ENCODE data around the gene ZMYND15. TPM values are rescaled to one million over a fixed set of nuclear protein-coding genes. Genes with fewer than 3 reads are reported as not detected.
"Not testable (repeated sequence)": the region's sequence is repeated elsewhere in the genome, so short reads cannot be mapped to it uniquely, and the experiment has no call there.

The ZMYND15 gene
- total and polyA plus RNA-seq, 2 donors (not counting 1 experiment from before 2014, with no cell fraction given) = under 0.01 to 0.11 TPM

- Histone ChIP-seq H3K79me2 (ENCODE audit: control insufficient read depth, insufficient read depth, low read length) (peaks cover 6% of the 10 kb centered on the region), H3K4me1 (ENCODE audit: control insufficient read depth, extremely low read depth, insufficient read depth, low read length) (no peaks in the 10 kb centered on the region), H3K27ac (ENCODE audit: insufficient read depth, low read length) (no peak overlapping the region), H3K9me3 (ENCODE audit: control insufficient read depth, insufficient read depth, low read depth, low read length) (no peaks in the 10 kb centered on the region), H3K36me3 (ENCODE audit: control insufficient read depth, insufficient read depth, low read length) (no peaks in the 10 kb centered on the region), H3K4me3 (replicated peaks in 1 of 4; ENCODE audit: control extremely low read depth in 1 of 4, insufficient read depth in 1 of 4, low read depth in 3 of 4, low read length in 4 of 4) (no peak overlapping the region), H3K27me3 (ENCODE audit: control insufficient read depth, insufficient read depth, low read length) (no peaks in the 10 kb centered on the region), H4K20me1 (ENCODE audit: control insufficient read depth, extremely low read depth, insufficient read depth, low read length) (no peaks in the 10 kb centered on the region), H3K4me2 (ENCODE audit: extremely low read depth, insufficient read depth, low read length) (no peak overlapping the region), H2AFZ (ENCODE audit: low read length) (no peak overlapping the region), H3K9ac (ENCODE audit: insufficient read depth, low read length) (no peak overlapping the region)
- TF ChIP-seq CTCF (conservative IDR thresholded peaks at IDR 0.05 in 1 of 2, IDR thresholded peaks at IDR 0.05 in 1 of 2; ENCODE audit: low read depth in 1 of 2, low read length in 2 of 2) (no peak), EZH2 (IDR thresholded peaks at IDR 0.05; ENCODE audit: low read length, missing control alignments) (no peak)
- DNase-seq (ENCODE audit: low read depth in 2 of 2) = peak in 1 of 2 donors; percentile 15
These were observed 47.9 kb upstream of the ZMYND15 start for GRCh38 chr17:4691686-4692085.

- Histone ChIP-seq H3K9ac (ENCODE audit: insufficient read depth, low read length) (no peak overlapping the region), H3K9me3 (ENCODE audit: control insufficient read depth, insufficient read depth, low read depth, low read length) (no peaks in the 10 kb centered on the region), H3K4me1 (ENCODE audit: control insufficient read depth, extremely low read depth, insufficient read depth, low read length) (no peaks in the 10 kb centered on the region), H3K27ac (ENCODE audit: insufficient read depth, low read length) (no peak overlapping the region), H3K36me3 (ENCODE audit: control insufficient read depth, insufficient read depth, low read length) (no peaks in the 10 kb centered on the region), H3K79me2 (ENCODE audit: control insufficient read depth, insufficient read depth, low read length) (peaks cover 9% of the 10 kb centered on the region), H2AFZ (ENCODE audit: low read length) (no peak overlapping the region), H3K4me2 (ENCODE audit: extremely low read depth, insufficient read depth, low read length) (no peak overlapping the region), H3K27me3 (ENCODE audit: control insufficient read depth, insufficient read depth, low read length) (no peaks in the 10 kb centered on the region), H4K20me1 (ENCODE audit: control insufficient read depth, extremely low read depth, insufficient read depth, low read length) (no peaks in the 10 kb centered on the region), H3K4me3 (replicated peaks in 1 of 4; ENCODE audit: control extremely low read depth in 1 of 4, insufficient read depth in 1 of 4, low read depth in 3 of 4, low read length in 4 of 4) (no peak overlapping the region)
- no peak for TF ChIP-seq EZH2 (IDR thresholded peaks at IDR 0.05; ENCODE audit: low read length, missing control alignments)
- no peak for TF ChIP-seq CTCF (conservative IDR thresholded peaks at IDR 0.05 in 1 of 2, IDR thresholded peaks at IDR 0.05 in 1 of 2; ENCODE audit: low read depth in 1 of 2, low read length in 2 of 2)
- no peak for DNase-seq (ENCODE audit: low read depth in 2 of 2)
These were observed 46.2 kb upstream of the ZMYND15 start for GRCh38 chr17:4693416-4693815.

GRCh38 chr17:4696437-4696805, 43.2 kb upstream of the ZMYND15 start:
- Histone ChIP-seq H4K20me1 (ENCODE audit: control insufficient read depth, extremely low read depth, insufficient read depth, low read length) (no peaks in the 10 kb centered on the region), H3K4me1 (ENCODE audit: control insufficient read depth, extremely low read depth, insufficient read depth, low read length) (no peaks in the 10 kb centered on the region), H3K4me3 (replicated peaks in 1 of 4; ENCODE audit: control extremely low read depth in 1 of 4, insufficient read depth in 1 of 4, low read depth in 3 of 4, low read length in 4 of 4) (no peak overlapping the region)

GRCh38 chr17:4699401-4700056, 40.1 kb upstream of the ZMYND15 start:
- H3K36me3 ChIP-seq (ENCODE audit: control insufficient read depth, insufficient read depth, low read length); H3K9ac ChIP-seq (ENCODE audit: insufficient read depth, low read length); H4K20me1 ChIP-seq (ENCODE audit: control insufficient read depth, extremely low read depth, insufficient read depth, low read length); H3K27me3 ChIP-seq (ENCODE audit: control insufficient read depth, insufficient read depth, low read length); DNase-seq (ENCODE audit: low read depth in 2 of 2); H3K4me1 ChIP-seq (ENCODE audit: control insufficient read depth, extremely low read depth, insufficient read depth, low read length); H2AFZ ChIP-seq (ENCODE audit: low read length); H3K9me3 ChIP-seq (ENCODE audit: control insufficient read depth, insufficient read depth, low read depth, low read length); H3K4me2 ChIP-seq (ENCODE audit: extremely low read depth, insufficient read depth, low read length); H3K4me3 ChIP-seq (replicated peaks in 1 of 4; ENCODE audit: control extremely low read depth in 1 of 4, insufficient read depth in 1 of 4, low read depth in 3 of 4, low read length in 4 of 4); H3K27ac ChIP-seq (ENCODE audit: insufficient read depth, low read length): not testable (repeated sequence)
- peaks cover 15% of the 10 kb centered on the region for H3K79me2 ChIP-seq (ENCODE audit: control insufficient read depth, insufficient read depth, low read length)

More at GRCh38 chr17:4696437-4696805, 43.2 kb upstream of the ZMYND15 start:
- Histone ChIP-seq H3K79me2 (ENCODE audit: control insufficient read depth, insufficient read depth, low read length) (peaks cover 10% of the 10 kb centered on the region), H2AFZ (ENCODE audit: low read length) (no peak overlapping the region), H3K9ac (ENCODE audit: insufficient read depth, low read length) (no peak overlapping the region), H3K4me2 (ENCODE audit: extremely low read depth, insufficient read depth, low read length) (no peak overlapping the region), H3K27me3 (ENCODE audit: control insufficient read depth, insufficient read depth, low read length) (no peaks in the 10 kb centered on the region), H3K36me3 (ENCODE audit: control insufficient read depth, insufficient read depth, low read length) (no peaks in the 10 kb centered on the region), H3K9me3 (ENCODE audit: control insufficient read depth, insufficient read depth, low read depth, low read length) (no peaks in the 10 kb centered on the region), H3K27ac (ENCODE audit: insufficient read depth, low read length) (no peak overlapping the region)
- no peak for DNase-seq (ENCODE audit: low read depth in 2 of 2)
- TF ChIP-seq CTCF (conservative IDR thresholded peaks at IDR 0.05 in 1 of 2, IDR thresholded peaks at IDR 0.05 in 1 of 2; ENCODE audit: low read depth in 1 of 2, low read length in 2 of 2) (no peak), EZH2 (IDR thresholded peaks at IDR 0.05; ENCODE audit: low read length, missing control alignments) (no peak)

Data from fibroblast of lung (primary cell).